ENCODE results near the gene SEH1L. TPM values are rescaled to one million over a fixed set of nuclear protein-coding genes. Genes with fewer than 3 reads are reported as not detected.
A peak's percentile ranks its signal among the peaks of the same experiment; 100 is the strongest.
"Not testable (repeated sequence)": the region's sequence is repeated elsewhere in the genome, so short reads cannot be mapped to it uniquely, and the experiment has no call there.

Gene SEH1L
- total RNA-seq, 6 donors from 2014 or later = 18.4 to 49.7 (median 38.2) TPM

- H3K4me3 ChIP-seq = no peak overlapping the region
- H3K27ac ChIP-seq = no peak overlapping the region
- TF ChIP-seq, protein P1, sequence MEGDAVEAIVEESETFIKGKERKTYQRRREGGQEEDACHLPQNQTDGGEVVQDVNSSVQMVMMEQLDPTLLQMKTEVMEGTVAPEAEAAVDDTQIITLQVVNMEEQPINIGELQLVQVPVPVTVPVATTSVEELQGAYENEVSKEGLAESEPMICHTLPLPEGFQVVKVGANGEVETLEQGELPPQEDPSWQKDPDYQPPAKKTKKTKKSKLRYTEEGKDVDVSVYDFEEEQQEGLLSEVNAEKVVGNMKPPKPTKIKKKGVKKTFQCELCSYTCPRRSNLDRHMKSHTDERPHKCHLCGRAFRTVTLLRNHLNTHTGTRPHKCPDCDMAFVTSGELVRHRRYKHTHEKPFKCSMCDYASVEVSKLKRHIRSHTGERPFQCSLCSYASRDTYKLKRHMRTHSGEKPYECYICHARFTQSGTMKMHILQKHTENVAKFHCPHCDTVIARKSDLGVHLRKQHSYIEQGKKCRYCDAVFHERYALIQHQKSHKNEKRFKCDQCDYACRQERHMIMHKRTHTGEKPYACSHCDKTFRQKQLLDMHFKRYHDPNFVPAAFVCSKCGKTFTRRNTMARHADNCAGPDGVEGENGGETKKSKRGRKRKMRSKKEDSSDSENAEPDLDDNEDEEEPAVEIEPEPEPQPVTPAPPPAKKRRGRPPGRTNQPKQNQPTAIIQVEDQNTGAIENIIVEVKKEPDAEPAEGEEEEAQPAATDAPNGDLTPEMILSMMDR (IDR thresholded peaks at IDR 0.05) = no peak
- TF ChIP-seq POLR2A (IDR thresholded peaks at IDR 0.05) (no peak), EP300 (IDR thresholded peaks at IDR 0.05) (no peak), POLR2AphosphoS5 (IDR thresholded peaks at IDR 0.05) (no peak)
- no peaks in the 10 kb centered on the region for H3K9me3 ChIP-seq
- H3K27me3 ChIP-seq = no peaks in the 10 kb centered on the region
- H3K36me3 ChIP-seq = peaks cover 8 to 60% (median 27%) of the 10 kb centered on the region in 4 donors
- peaks cover 0 to 6% (median 0%) of the 10 kb centered on the region in 4 donors for H3K4me1 ChIP-seq
- ATAC-seq (ENCODE audit: low FRiP score in 2 of 2) = peak; percentile 14 to 68
- no peak for DNase-seq
- WGBS, 2 donors = 77 to 84% methylated on average over 7 to 12 of the region's 12 CpGs
These were observed 28.5 kb downstream of the SEH1L start for GRCh38 chr18:12976305-12976704.

DNA sequence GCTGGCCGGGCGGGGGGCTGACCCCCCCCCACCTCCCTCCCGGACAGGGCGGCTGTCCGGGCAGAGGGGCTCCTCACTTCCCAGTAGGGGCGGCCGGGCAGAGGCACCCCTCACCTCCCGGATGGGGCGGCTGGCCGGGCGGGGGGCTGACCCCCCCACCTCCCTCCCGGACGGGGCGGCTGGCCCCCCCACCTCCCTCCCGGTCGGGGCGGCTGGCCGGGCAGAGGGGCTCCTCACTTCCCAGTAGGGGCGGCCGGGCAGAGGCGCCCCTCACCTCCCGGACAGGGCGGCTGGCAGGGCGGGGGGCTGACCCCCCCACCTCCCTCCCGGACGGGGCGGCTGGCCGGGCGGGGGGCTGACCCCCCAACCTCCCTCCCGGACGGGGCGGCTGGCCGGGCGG is 32.3 kb downstream of the SEH1L start:
- H3K36me3 ChIP-seq = peaks cover 6 to 51% (median 16%) of the 10 kb centered on the region in 4 donors
- not testable (repeated sequence) for DNase-seq; ATAC-seq (ENCODE audit: low FRiP score in 2 of 2); H3K4me3 ChIP-seq; H3K27ac ChIP-seq; H3K4me1 ChIP-seq; H3K9me3 ChIP-seq; H3K27me3 ChIP-seq
- WGBS, 2 donors = no CpG with 5 or more reads among the region's 34 CpGs

- H3K27ac ChIP-seq = no peak overlapping the region
- H3K4me1 ChIP-seq = peaks cover 13 to 19% (median 17%) of the 10 kb centered on the region in 4 donors
- no peak for DNase-seq
- no peaks in the 10 kb centered on the region for H3K9me3 ChIP-seq
- no peak for ATAC-seq (ENCODE audit: low FRiP score in 2 of 2)
- no peak overlapping the region for H3K4me3 ChIP-seq
- TF ChIP-seq EP300 (IDR thresholded peaks at IDR 0.05) (no peak), POLR2A (IDR thresholded peaks at IDR 0.05) (no peak), POLR2AphosphoS5 (IDR thresholded peaks at IDR 0.05) (no peak)
- TF ChIP-seq, protein P1 (IDR thresholded peaks at IDR 0.05) = no peak
- H3K36me3 ChIP-seq = peaks cover 0 to 9% (median 0%) of the 10 kb centered on the region in 4 donors
- H3K27me3 ChIP-seq = no peaks in the 10 kb centered on the region
- WGBS, 2 donors = 85 to 95% methylated on average over 8 of the region's 8 CpGs
These were observed 41.7 kb downstream of the SEH1L start for GRCh38 chr18:12989397-12990122.

GRCh38 chr18:12990123-12990475 is 42.3 kb downstream of the SEH1L start:
- DNase-seq (no peak), ATAC-seq (ENCODE audit: low FRiP score in 2 of 2) (no peak)
- Histone ChIP-seq H3K36me3 (peaks cover 0 to 4% (median 0%) of the 10 kb centered on the region in 4 donors), H3K27me3 (no peaks in the 10 kb centered on the region), H3K27ac (peak overlapping the region in 1 of 4 donors; percentile 93), H3K4me3 (peak overlapping the region in 2 of 4 donors; percentile 93 to 95), H3K9me3 (no peaks in the 10 kb centered on the region), H3K4me1 (peaks cover 13 to 19% (median 17%) of the 10 kb centered on the region in 4 donors)
- WGBS, 2 donors = 41 to 43% methylated on average over 2 of the region's 2 CpGs
- TF ChIP-seq, protein P1 (IDR thresholded peaks at IDR 0.05) = no peak
- TF ChIP-seq EP300 (IDR thresholded peaks at IDR 0.05) (no peak), POLR2AphosphoS5 (IDR thresholded peaks at IDR 0.05) (no peak), POLR2A (IDR thresholded peaks at IDR 0.05) (no peak)

- Histone ChIP-seq H3K9me3 (no peaks in the 10 kb centered on the region), H3K4me1 (peaks cover 13 to 19% (median 17%) of the 10 kb centered on the region in 4 donors), H3K27ac (peak overlapping the region in 3 of 4 donors; percentile 92 to 94 (median 93)), H3K27me3 (no peaks in the 10 kb centered on the region), H3K4me3 (peak overlapping the region; percentile 58 to 95 (median 86)), H3K36me3 (no peaks in the 10 kb centered on the region)
- no peak for TF ChIP-seq EP300 (IDR thresholded peaks at IDR 0.05)
- TF ChIP-seq POLR2A (IDR thresholded peaks at IDR 0.05) = no peak
- no peak for TF ChIP-seq POLR2AphosphoS5 (IDR thresholded peaks at IDR 0.05)
- TF ChIP-seq, protein P1 (IDR thresholded peaks at IDR 0.05) = no peak
- 2 to 3% methylated on average over 11 of the region's 11 CpGs for WGBS, 2 donors
- DNase-seq (no peak), ATAC-seq (ENCODE audit: low FRiP score in 2 of 2) (no peak)
These were observed 42.8 kb downstream of the SEH1L start for GRCh38 chr18:12990641-12990966.

Data from upper lobe of left lung (tissue), 6 donors.